K562 (cell line): ENCODE measurements around the gene GJD2.

ENCODE experiments used
- FOSL1 ChIP-seq: fragments of 200-800 bp; sonication (Bioruptor generic); conservative IDR thresholded peaks from 2 replicates; pipeline ENCODE4 v1.6.1; 2016; ENCODE audit warnings: missing genetic modification characterization, missing compliant biosample characterization
- HDAC2 ChIP-seq: fragments of 450-650 bp; IDR thresholded peaks from 2 replicates; pipeline ENCODE4 v1.6.1; 2016; ENCODE audit warnings: mild to moderate bottlenecking
- POLR2AphosphoS5 ChIP-seq: IDR thresholded peaks from 2 replicates; pipeline ENCODE4 v1.6.1; 2011; ENCODE audit warnings: mild to moderate bottlenecking, low read depth, low read length, moderate library complexity; ENCODE audit not compliant: control insufficient read depth, insufficient read depth
- RBBP5 ChIP-seq: fragments of 200-600 bp; sonication (generic); IDR thresholded peaks from 2 replicates; pipeline ENCODE4 v1.6.1; 2012; ENCODE audit warnings: borderline replicate concordance, mild to moderate bottlenecking, low read length, control low read depth, inconsistent platforms; ENCODE audit not compliant: insufficient read depth, poor library complexity, severe bottlenecking
- RBFOX2 ChIP-seq: fragments of 200-400 bp; formaldehyde crosslinking; IDR thresholded peaks from 2 replicates; pipeline ENCODE4 v1.6.1; 2017; ENCODE audit warnings: low read depth, mild to moderate bottlenecking, low read length, moderate library complexity
- ZBTB2 ChIP-seq: fragments of 450-650 bp; IDR thresholded peaks from 2 replicates; pipeline ENCODE4 v1.6.1; 2016; ENCODE audit warnings: antibody characterized with exemption
- ZNF280A ChIP-seq: fragments of 450-650 bp; IDR thresholded peaks from 2 replicates; pipeline ENCODE4 v1.6.1; 2018; ENCODE audit warnings: mild to moderate bottlenecking, low read depth; ENCODE audit not compliant: partially characterized antibody

- TF ChIP-seq POLR2AphosphoS5 = no peak
- no peak for TF ChIP-seq FOSL1 (tag)
- TF ChIP-seq RBBP5 = no peak
- no peak for TF ChIP-seq ZBTB2
- TF ChIP-seq ZNF280A = no peak
- TF ChIP-seq RBFOX2 = no peak
- TF ChIP-seq HDAC2 = no peak
These were observed 22.4 kb downstream of the GJD2 start for GRCh38 chr15:34732430-34732829.
